Measurements from ENCODE around the gene OSBPL10.

The OSBPL10 gene

GRCh38 chr3:31847760-31848159, 133.3 kb downstream of the OSBPL10 start:
- DNase-seq = no peak

GRCh38 chr3:31841515-31841914, 139.5 kb downstream of the OSBPL10 start:
- no peak for DNase-seq

DNA sequence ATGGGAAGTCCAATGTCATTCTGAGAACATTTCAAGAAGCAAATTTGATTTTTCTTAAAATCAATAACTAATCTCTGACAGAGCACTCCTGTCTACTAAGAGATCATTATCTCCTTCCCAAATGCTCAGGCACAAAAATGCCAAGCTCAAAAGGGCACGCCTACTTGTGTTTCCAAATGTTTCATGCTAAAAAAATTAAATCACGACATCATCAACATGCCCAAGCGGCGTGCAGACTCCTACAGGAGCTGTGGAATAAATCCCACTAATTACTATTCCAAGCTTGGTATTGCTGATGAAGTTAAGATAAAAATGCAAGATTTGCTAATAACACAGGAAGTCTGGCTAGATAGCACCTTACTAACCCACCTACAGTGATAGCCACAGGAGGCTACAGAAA, 140.8 kb downstream of the OSBPL10 start:
- no peak for DNase-seq

DNA sequence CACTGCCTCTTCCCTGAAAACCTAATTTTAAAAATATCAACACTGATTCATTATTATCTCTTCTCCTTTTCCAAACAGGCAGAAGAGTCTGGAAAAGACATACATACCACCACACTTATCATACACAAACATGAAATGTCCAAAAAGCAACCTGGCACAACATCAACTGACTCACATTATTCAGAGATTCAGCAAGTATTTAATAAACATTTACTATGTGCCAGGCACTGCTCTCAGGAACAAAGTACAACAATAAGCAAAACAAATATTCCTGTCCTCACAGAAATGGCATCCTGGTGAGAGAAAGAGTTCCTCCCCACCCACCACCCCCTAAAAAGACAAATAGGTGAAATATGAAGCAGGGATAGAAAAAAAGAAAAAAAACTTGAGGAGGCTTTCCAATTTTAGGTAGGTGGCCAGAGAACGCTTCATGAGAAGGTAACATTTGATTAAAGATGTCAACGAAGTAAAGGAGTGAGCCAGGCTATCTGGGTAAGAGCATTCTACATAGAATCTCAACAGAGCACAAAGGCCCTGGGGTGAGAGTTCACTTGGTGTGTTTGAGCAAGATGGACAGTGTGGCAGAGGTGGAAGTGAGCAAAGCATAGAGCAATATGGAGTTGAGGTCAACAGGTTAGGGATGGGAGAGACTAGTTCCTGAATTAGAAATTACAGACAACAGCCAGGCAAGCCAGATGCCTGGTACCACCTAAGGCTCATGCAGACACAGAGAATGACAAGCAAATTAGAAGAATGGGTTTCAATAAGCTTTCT, 141.7 kb downstream of the OSBPL10 start:
- DNase-seq = no peak

DNA sequence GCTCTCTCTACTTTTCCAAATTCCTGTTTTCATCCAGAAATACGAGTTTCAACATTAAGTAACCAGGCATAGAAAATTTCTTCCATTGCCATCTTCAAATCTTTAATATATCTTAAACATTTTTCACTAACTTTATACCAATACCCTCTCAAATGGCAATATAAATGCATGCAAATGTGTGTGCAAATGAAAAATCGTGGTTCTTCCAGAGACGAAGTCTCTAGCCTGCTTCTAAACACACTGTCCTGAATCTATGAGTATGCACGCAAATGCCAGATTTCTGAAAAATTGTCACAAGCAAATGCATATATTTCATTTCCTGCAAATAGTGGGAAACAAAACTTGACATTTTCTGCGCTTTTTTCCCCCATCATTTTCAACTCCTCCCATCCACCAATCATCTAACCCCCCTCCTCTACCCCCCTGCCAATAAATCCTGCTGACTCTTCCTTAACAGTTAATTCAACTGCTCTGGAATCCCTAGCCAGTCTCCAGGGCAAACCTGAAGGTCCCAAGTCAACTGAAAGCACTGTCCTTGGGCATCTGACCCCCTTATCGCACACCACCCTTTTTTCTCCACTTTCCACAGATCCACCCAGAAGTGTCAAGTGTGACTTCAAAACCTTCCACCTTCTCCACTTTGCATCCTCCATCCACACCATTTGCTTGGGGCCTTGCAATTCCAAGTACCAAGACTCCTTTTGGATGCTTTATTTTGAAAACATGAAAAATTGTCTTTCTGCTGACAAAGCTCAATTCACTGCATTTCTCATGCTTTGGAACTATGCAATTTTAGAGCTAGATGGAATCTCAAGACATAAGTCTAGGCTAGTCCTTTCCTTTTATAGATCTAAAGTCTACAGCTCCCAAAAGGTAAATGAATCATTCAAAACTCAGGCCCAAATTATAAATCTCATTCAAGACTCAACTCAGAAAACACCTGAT, 144.7 kb downstream of the OSBPL10 start:
- DNase-seq = no peak

- DNase-seq = no peak
These were observed 147.5 kb downstream of the OSBPL10 start for GRCh38 chr3:31833391-31834190.

DNA sequence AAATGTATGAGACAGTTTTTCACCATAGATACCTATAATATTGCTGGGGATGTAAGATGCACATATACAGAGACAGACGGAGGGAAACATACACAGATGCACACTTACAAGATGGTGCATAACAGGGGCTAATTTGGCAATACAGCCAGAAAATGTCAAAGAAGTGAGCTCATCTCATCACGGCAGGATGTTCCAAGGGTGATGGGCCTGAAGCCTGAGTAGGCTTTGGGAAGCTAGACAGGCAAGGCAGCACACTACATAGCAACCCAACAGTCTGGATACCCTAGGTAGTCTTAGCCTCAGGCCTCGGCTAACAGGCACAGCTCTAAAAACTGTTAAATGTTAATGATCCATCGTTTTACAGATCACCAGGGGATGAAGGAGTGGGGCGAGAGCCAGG, 148.5 kb downstream of the OSBPL10 start:
- no peak for DNase-seq

- no peak for DNase-seq
These were observed 149.5 kb downstream of the OSBPL10 start for GRCh38 chr3:31831591-31831990.

GRCh38 chr3:31829826-31830426, 151.1 kb downstream of the OSBPL10 start:
- no peak for DNase-seq

- DNase-seq = no peak
These were observed 152.1 kb downstream of the OSBPL10 start for GRCh38 chr3:31829010-31829409.

- DNase-seq = no peak
These were observed 153.1 kb downstream of the OSBPL10 start for GRCh38 chr3:31828007-31828406.

DNA sequence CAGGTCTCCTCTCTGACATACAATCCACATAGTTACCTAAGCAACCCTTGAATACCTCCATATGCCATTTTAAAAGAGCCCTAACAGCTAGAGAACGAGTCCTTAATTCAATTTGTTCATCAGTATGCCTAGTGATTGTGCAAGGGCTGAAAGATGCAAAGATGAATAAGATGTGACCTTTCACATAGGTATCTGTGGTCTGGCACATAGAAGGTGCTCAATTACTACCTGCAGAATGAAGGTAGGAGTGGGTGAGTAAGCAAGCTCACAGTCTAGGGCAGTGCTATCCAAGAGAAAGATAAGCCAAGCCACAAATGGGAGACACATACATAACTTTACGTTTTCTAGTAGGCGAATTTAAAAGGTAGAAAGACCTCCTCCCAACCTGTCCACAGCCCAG, 157.9 kb downstream of the OSBPL10 start:
- DNase-seq = no peak

- DNase-seq = no peak
These were observed 159.9 kb downstream of the OSBPL10 start for GRCh38 chr3:31821118-31821517.

GRCh38 chr3:31819441-31819840, 161.6 kb downstream of the OSBPL10 start:
- no peak for DNase-seq

DNA sequence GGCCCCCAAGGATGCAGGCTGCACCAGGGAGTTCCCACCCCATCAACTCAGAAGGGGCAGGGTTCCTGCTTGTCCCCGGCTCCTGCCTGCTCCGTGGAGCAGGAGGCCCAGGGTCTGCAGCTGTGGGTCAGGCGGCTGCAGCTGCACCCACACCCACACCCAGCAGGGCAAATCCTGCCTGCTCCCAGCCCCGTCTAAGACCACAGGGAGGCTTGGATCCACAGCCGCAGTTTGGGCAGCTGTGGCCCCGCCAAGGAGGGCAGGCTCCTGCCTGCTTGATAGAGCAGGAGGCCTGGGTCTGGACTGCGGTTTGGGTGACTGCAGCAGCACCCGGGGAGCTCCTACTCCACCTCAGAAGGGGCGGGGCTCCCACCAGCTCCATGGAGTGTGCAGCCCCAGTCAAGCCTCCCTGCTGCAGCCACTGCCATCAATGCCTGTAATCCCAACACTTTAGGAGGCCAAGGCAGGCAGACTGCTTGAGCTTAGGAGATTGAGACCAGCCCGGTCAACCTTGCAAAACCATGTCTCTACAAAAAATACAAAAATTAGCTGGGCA, 163.6 kb downstream of the OSBPL10 start:
- no peak for DNase-seq

- DNase-seq = no peak
These were observed 165.2 kb downstream of the OSBPL10 start for GRCh38 chr3:31815631-31816440.

DNA sequence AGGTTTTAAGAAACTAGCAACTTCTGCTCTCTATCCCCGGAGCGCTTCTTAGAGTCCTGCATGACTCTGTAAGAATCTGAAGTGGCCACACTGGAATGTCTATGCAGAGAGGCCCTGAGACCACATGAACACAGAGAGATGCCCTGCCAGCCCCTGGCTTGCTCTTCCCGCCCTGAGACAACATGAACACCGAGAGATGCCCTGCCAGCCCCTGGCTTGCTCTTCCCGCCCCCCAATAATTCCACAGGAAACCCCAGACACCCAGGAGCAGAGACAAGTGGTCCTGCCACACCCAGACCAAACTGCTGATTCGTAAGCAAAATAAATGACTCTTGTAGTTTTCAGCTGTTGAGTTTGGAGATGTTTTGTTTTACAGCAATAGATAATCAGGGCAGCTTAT, 166.1 kb downstream of the OSBPL10 start:
- no peak for DNase-seq

DNA sequence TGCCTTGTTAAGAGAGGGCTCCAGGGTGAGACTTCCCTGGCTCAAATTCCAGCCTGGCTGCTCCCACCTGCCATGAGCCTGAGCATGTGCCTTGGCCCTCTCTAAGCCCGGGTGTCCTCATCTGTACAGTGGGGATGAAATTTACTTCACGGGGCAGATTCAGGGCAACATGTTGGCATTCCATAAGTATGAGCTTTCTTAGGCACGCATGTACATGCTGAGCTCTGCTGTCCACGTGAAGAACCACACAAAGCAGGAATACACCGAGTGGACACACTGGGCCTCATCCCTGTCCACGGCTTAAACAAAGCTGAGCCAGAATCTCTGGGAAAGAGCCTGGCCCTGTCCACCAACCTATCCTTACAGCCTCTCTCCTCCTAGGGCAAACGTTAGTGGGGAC, 167.4 kb downstream of the OSBPL10 start:
- DNase-seq = no peak

- DNase-seq = no peak
These were observed 167.9 kb downstream of the OSBPL10 start for GRCh38 chr3:31813197-31813596.

DNA sequence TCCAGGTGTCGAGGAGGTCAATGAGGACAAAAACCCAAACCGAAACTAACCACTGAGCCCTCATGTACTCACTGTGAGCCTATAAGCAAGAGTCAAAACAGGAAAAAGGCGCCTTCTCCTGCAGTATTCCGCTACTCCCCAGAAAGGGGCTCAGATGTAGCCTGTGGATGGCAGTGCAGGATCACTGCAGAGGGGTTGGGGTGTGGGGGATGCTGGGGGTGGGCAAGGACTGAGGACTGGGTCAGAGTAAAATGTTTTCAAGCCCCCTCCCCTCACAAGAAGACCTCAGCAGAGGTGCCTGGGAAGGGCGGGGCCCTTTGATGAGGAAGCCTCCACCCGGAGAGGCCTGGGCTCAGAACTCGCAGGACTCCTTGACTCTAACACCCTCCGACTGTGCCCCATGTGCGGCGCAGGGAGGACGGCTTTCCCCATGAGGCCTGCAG, 170.1 kb downstream of the OSBPL10 start:
- no peak for DNase-seq

- DNase-seq = no peak
These were observed 172.8 kb downstream of the OSBPL10 start for GRCh38 chr3:31808143-31808720.
